Colonic mucosa (tissue), 4 donors: ENCODE data around the gene DAGLA. TPM values are rescaled to one million over a fixed set of nuclear protein-coding genes. Genes with fewer than 3 reads are reported as not detected.

Source experiments
- DNase-seq: peaks from one replicate; pipeline ENCODE4 v3.0.0-alpha.2; 2020
- H3K27ac ChIP-seq: fragments of 200-600 bp; one replicate; pipeline ENCODE4 v1.8.0; 2021
- H3K27me3 ChIP-seq: fragments of 200-600 bp; one replicate; pipeline ENCODE4 v1.8.0; 2021
- H3K36me3 ChIP-seq: fragments of 200-600 bp; one replicate; pipeline ENCODE4 v1.8.0; 2021
- H3K4me1 ChIP-seq: fragments of 200-600 bp; one replicate; pipeline ENCODE4 v1.8.0; 2021; ENCODE audit warnings: mild to moderate bottlenecking
- H3K4me3 ChIP-seq: fragments of 200-600 bp; one replicate; pipeline ENCODE4 v1.8.0; 2021
- H3K9ac ChIP-seq, 2 donors: one replicate each; pipeline ENCODE4 v1.7.0; 2013; ENCODE audit warnings: control low read depth in 2 of 2, low read depth in 2 of 2, low read length in 2 of 2
- H3K9me3 ChIP-seq: fragments of 200-600 bp; one replicate; pipeline ENCODE4 v1.8.0; 2021
- CTCF ChIP-seq: fragments of 200-600 bp; IDR thresholded peaks from one replicate; pipeline ENCODE4 v1.8.0; 2022; ENCODE audit warnings: antibody characterized with exemption, mild to moderate bottlenecking
- intact Hi-C: fragments of 100-400 bp; cut with DNase I; formaldehyde crosslinking; loops from one replicate; pipeline ENCODE4 v1.14.1; 2022
- total RNA-seq, 2 donors: library from RNA; stranded (reverse); fragmentation: NEBNext Ultra II Directional in 1 of 2; extraction: Animal tissue kit (Norgen Biotek cat#: 25700) in 1 of 2; gene quantifications; one replicate each; pipeline ENCODE4 v1.2.1, GENCODE V29; 2021
- donor health status: healthy.
- donor health status: DM: no; HTN: no; CAD: no.
- donor health status: DM: no; HTN: no; CAD: no.

DAGLA gene
- total RNA-seq, 2 donors from 2014 or later: 7.5 to 12.2 TPM

GRCh38 chr11:61709110-61709509 is 28.9 kb downstream of the DAGLA start:
- no peak for DNase-seq
- Histone ChIP-seq H3K9ac (no peak overlapping the region), H3K36me3 (no peaks in the 10 kb centered on the region), H3K4me1 (peaks cover 8% of the 10 kb centered on the region), H3K27ac (no peak overlapping the region), H3K4me3 (no peak overlapping the region), H3K9me3 (no peaks in the 10 kb centered on the region), H3K27me3 (no peaks in the 10 kb centered on the region)
- TF ChIP-seq CTCF: no peak
- intact Hi-C loops: no loop called here

GRCh38 chr11:61709572-61709971 is 29.4 kb downstream of the DAGLA start:
- H3K27ac ChIP-seq: no peak overlapping the region
- no peaks in the 10 kb centered on the region for H3K36me3 ChIP-seq
- no peaks in the 10 kb centered on the region for H3K27me3 ChIP-seq
- no peak overlapping the region for H3K9ac ChIP-seq
- H3K9me3 ChIP-seq: no peaks in the 10 kb centered on the region
- H3K4me3 ChIP-seq: no peak overlapping the region
- DNase-seq: no peak
- intact Hi-C loops: no loop called here
- TF ChIP-seq CTCF: no peak
- peaks cover 8% of the 10 kb centered on the region for H3K4me1 ChIP-seq

- no peaks in the 10 kb centered on the region for H3K36me3 ChIP-seq
- intact Hi-C loops: no loop called here
- TF ChIP-seq CTCF: no peak
- H3K9me3 ChIP-seq: no peaks in the 10 kb centered on the region
- no peak for DNase-seq
- H3K4me1 ChIP-seq: peaks cover 8% of the 10 kb centered on the region
- H3K27me3 ChIP-seq: no peaks in the 10 kb centered on the region
- no peak overlapping the region for H3K4me3 ChIP-seq
- no peak overlapping the region for H3K9ac ChIP-seq
- H3K27ac ChIP-seq: no peak overlapping the region
Measured at GRCh38 chr11:61710019-61710418, 29.8 kb downstream of the DAGLA start.

- no peak overlapping the region for H3K27ac ChIP-seq
Measured at GRCh38 chr11:61711037-61711436, 30.8 kb downstream of the DAGLA start.

GRCh38 chr11:61711498-61711897 is 31.3 kb downstream of the DAGLA start:
- TF ChIP-seq CTCF: no peak
- Histone ChIP-seq H3K36me3 (no peaks in the 10 kb centered on the region), H3K27ac (no peak overlapping the region), H3K27me3 (no peaks in the 10 kb centered on the region), H3K4me3 (no peak overlapping the region), H3K9me3 (no peaks in the 10 kb centered on the region), H3K9ac (no peak overlapping the region), H3K4me1 (peaks cover 11% of the 10 kb centered on the region)
- no peak for DNase-seq
- intact Hi-C loops: no loop called here

More at GRCh38 chr11:61711037-61711436, 30.8 kb downstream of the DAGLA start:
- Histone ChIP-seq H3K4me3 (no peak overlapping the region), H3K36me3 (no peaks in the 10 kb centered on the region), H3K27me3 (no peaks in the 10 kb centered on the region), H3K9me3 (no peaks in the 10 kb centered on the region), H3K9ac (no peak overlapping the region), H3K4me1 (peaks cover 8% of the 10 kb centered on the region)
- TF ChIP-seq CTCF: no peak
- DNase-seq: no peak
- intact Hi-C loops: no loop called here

- no peak for TF ChIP-seq CTCF
- Histone ChIP-seq H3K4me3 (no peak overlapping the region), H3K9ac (no peak overlapping the region), H3K27ac (no peak overlapping the region), H3K9me3 (no peaks in the 10 kb centered on the region), H3K27me3 (no peaks in the 10 kb centered on the region), H3K36me3 (no peaks in the 10 kb centered on the region), H3K4me1 (peaks cover 5% of the 10 kb centered on the region)
- intact Hi-C loops: no loop called here
- DNase-seq: no peak
Measured at GRCh38 chr11:61712314-61712713, 32.1 kb downstream of the DAGLA start.
